HL-60 (cell line): Measurements from ENCODE around the gene CFAP54.

Source experiments
- GABPA ChIP-seq: IDR thresholded peaks from 2 replicates; pipeline ENCODE4 v1.6.1; 2012; ENCODE audit warnings: low read depth
- POLR2AphosphoS5 ChIP-seq: IDR thresholded peaks from 2 replicates; pipeline ENCODE4 v1.6.1; 2012; ENCODE audit warnings: low read depth
- SPI1 ChIP-seq: IDR thresholded peaks from 2 replicates; pipeline ENCODE4 v1.6.1; 2012; ENCODE audit warnings: low read depth, mild to moderate bottlenecking, borderline replicate concordance
- TF ChIP-seq, protein P1 (sequence below): IDR thresholded peaks from one replicate; pipeline ENCODE4 v1.5.1; 2011; ENCODE audit warnings: low read length, control low read depth, inconsistent platforms; ENCODE audit not compliant: insufficient read depth
- TF ChIP-seq, protein P2 (sequence below): IDR thresholded peaks from 2 replicates; pipeline ENCODE4 v1.6.1; 2012; ENCODE audit warnings: low read depth; ENCODE audit not compliant: insufficient replicate concordance

DNA sequence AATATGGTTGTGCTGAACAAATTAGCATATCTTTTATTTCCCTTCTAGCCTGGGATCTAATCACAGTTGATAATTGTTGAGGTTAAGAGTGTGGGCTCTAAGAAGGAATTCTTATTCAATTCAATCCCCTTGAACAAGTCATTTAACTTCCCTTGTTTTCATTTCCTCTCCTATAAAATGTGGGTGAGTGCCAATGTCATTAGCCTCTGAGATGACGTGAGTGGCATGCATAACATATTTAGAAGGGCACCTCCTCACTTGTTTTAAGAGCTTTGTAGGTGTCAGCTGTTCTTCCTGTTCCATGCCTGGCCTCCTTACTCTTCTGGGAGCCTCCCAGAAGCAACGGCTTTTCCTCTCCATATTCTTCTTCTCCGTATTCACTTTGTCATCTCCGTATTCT is 262.2 kb downstream of the CFAP54 start:
- TF ChIP-seq, protein P1, sequence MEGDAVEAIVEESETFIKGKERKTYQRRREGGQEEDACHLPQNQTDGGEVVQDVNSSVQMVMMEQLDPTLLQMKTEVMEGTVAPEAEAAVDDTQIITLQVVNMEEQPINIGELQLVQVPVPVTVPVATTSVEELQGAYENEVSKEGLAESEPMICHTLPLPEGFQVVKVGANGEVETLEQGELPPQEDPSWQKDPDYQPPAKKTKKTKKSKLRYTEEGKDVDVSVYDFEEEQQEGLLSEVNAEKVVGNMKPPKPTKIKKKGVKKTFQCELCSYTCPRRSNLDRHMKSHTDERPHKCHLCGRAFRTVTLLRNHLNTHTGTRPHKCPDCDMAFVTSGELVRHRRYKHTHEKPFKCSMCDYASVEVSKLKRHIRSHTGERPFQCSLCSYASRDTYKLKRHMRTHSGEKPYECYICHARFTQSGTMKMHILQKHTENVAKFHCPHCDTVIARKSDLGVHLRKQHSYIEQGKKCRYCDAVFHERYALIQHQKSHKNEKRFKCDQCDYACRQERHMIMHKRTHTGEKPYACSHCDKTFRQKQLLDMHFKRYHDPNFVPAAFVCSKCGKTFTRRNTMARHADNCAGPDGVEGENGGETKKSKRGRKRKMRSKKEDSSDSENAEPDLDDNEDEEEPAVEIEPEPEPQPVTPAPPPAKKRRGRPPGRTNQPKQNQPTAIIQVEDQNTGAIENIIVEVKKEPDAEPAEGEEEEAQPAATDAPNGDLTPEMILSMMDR: no peak
- no peak for TF ChIP-seq SPI1
- TF ChIP-seq, protein P2, sequence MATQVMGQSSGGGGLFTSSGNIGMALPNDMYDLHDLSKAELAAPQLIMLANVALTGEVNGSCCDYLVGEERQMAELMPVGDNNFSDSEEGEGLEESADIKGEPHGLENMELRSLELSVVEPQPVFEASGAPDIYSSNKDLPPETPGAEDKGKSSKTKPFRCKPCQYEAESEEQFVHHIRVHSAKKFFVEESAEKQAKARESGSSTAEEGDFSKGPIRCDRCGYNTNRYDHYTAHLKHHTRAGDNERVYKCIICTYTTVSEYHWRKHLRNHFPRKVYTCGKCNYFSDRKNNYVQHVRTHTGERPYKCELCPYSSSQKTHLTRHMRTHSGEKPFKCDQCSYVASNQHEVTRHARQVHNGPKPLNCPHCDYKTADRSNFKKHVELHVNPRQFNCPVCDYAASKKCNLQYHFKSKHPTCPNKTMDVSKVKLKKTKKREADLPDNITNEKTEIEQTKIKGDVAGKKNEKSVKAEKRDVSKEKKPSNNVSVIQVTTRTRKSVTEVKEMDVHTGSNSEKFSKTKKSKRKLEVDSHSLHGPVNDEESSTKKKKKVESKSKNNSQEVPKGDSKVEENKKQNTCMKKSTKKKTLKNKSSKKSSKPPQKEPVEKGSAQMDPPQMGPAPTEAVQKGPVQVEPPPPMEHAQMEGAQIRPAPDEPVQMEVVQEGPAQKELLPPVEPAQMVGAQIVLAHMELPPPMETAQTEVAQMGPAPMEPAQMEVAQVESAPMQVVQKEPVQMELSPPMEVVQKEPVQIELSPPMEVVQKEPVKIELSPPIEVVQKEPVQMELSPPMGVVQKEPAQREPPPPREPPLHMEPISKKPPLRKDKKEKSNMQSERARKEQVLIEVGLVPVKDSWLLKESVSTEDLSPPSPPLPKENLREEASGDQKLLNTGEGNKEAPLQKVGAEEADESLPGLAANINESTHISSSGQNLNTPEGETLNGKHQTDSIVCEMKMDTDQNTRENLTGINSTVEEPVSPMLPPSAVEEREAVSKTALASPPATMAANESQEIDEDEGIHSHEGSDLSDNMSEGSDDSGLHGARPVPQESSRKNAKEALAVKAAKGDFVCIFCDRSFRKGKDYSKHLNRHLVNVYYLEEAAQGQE: no peak
- no peak for TF ChIP-seq POLR2AphosphoS5
- no peak for TF ChIP-seq GABPA
